GDM1 (cell line): ENCODE measurements around the gene MBP.
"Not testable (repeated sequence)": the region's sequence is repeated elsewhere in the genome, so short reads cannot be mapped to it uniquely, and the experiment has no call there.

Experiments used
- DNase-seq: peaks from one replicate; lab custom pipeline; 2025; lab: John Stamatoyannopoulos, UW

The MBP gene

DNA sequence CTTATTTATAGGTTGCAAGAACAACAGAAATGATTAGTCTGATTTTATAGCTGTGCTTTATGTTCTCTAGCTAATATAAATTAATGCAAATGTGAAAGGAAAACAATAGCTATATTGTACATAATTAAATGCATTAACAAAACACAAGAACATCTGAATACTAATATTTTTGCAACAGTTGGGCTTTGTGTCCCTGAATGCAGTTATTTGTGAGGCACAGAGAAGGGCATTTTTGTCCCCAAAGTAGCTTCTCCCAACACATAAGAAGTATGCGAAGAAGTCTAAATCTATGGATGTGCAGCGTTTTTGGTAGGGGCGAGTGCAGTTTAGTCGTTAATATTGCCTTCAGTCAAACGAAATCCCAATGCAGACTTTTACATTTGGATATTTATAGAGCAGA is 110.0 kb downstream of the MBP start:
- no peak for DNase-seq

- no peak for DNase-seq
These were observed 110.5 kb downstream of the MBP start for GRCh38 chr18:77022116-77022515.

DNA sequence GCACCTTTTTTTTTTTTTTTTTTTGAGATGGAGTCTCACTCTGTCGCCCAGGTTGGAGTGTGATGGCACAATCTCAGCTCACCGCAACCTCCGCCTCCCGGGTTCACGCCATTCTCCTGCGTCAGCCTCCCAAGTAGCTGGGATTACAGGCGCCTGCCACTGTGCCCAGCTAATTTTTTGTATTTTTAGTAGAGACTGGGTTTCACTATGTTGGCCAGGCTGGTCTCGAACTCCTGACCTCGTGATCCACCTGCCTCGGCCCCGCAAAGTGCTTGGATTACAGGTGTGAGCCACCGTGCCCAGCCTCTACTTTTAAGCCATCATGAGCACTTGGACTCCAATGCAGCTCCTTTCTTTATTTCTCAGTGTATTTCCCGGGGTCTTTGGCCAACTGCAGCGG is 111.1 kb downstream of the MBP start:
- DNase-seq = not testable (repeated sequence)

DNA sequence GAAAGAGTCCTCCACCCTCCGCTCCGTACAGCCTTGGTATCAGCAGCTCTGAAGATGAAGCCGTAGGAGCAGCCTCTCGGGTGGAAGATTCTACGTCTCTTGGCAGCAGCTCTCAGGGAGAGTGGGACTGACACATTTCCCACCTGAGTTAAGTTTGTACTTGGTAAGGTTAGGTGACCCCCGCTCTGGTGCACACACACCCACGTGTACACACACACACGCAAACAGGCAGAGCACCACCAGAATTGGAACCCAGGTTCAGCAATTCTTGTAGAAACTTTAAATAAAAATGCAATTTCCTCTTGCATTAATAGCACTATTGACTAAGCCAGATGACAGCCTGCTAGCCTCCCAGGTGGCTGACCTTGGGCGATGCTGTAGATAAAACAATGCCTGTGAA is 111.5 kb downstream of the MBP start:
- no peak for DNase-seq

DNA sequence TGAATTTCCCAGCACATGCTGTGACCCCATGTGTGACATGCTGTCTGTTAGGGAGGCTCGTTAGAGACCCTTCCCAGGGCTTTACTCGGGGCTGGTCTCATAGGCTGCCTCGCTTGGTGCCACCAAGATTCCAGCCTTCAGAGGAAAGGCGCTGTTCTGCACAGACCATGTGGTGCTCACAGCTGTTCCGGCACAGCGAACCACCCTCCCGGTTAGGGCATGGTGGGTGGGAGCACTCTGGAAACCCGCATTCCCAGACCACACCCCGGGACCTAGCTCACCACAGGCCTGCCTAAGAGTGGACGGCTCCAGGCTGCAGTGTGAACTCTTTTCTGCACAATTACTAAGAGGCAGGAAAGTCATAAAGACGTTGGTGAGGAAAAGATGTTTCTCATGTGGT is 112.0 kb downstream of the MBP start:
- no peak for DNase-seq

DNA sequence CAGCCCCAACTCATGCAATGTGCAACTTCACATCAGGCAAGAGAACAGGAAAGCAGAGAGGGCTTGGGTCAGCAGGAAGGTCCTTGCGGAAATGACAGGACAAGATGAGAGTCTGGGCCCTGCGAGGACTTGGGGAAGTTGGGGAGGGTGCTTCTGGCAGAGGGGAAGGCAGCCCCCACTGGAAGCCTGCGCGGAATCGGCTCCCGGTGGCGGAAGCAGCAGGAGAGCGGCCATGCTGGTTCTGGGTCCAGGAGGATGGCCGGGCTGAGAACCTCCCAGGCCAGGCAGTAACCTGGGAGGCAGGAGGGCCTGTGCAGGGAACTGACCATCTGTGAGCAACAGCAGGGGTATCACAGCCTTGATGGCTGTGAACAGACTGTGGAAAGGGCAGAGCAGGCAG is 112.9 kb downstream of the MBP start:
- no peak for DNase-seq

DNA sequence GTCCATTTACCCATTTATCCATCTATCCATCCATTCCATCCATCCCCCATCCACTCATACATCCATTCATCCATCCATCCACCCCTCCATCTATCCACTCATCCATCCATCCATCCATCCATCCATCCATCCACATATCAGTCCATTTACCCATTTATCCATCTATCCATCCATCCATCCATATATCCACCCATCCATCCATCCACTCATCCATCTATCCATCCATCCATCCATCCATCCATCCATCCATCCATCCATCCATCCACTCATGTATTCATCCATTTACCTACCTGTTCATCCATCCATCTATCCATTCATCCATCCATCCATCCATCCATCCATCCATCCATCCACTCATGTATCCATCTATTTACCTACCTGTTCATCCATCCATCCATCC is 113.9 kb downstream of the MBP start:
- not testable (repeated sequence) for DNase-seq

GRCh38 chr18:77017355-77017754 is 115.2 kb downstream of the MBP start:
- no peak for DNase-seq

DNA sequence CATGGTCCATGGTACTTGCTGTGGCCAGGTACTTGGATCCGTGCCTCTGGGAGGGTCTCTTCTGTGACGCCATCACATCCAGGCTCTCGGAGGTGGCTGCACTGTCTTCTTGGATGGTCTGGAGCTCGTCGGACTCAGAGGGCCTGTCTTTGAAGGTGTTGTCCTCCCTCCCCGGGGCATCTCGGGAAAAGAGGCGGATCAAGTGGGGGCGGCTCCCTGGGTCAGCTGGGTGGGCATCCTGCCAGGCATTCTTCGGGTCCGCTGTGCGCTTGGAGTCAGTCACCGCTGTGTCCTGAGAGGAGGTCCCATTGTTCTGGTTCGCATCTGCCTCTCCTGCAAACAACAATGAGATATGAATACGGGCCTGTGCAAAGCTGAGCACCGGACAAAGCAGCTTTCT is 115.6 kb downstream of the MBP start:
- DNase-seq = no peak

DNA sequence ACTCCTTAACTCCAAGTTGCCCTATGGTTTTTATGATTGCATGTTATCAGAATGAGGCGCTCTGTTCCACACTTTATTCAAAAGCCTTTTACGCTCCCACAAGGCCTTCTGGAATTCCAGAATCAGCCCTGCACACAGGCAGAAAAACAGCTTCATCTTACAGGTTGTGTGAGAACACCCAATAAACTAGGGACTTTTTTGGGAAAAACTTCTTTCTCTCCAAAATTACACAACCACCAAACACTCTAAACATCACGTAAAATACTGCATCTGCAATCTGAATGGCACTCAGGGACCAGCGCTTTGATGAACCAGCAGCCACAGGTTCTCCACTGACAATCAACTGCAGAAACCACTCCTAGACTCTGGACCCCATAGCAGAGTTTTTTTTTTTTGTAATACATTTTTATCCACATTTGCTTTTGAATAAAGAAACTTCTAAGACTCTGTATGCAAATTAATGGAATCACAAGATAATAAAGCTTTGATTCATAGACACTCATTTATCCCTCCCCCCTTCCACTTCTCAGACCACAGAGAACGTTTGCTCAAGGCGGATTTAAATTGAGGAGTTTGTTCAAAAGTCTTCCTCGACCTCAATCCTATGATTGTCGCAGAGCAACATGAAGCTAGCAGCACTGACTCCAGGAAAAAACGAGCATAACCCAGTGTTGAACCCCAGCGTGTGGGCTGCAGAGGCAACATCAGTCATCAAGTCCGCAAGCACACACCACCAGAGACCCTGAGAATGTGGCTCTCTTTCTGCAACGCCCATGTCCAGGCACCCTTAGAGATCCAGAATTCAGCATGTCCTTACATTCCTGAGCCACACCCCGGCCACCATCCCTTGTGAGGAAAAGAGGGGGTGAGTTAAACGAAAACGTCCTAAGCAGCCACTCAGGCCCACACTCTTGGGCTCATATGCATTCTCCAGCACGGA is 116.5 kb downstream of the MBP start:
- DNase-seq = no peak

- no peak for DNase-seq
These were observed 117.4 kb downstream of the MBP start for GRCh38 chr18:77015169-77015568.

- DNase-seq = no peak
These were observed 118.0 kb downstream of the MBP start for GRCh38 chr18:77014538-77014937.

- DNase-seq = no peak
These were observed 118.6 kb downstream of the MBP start for GRCh38 chr18:77013811-77014521.

DNA sequence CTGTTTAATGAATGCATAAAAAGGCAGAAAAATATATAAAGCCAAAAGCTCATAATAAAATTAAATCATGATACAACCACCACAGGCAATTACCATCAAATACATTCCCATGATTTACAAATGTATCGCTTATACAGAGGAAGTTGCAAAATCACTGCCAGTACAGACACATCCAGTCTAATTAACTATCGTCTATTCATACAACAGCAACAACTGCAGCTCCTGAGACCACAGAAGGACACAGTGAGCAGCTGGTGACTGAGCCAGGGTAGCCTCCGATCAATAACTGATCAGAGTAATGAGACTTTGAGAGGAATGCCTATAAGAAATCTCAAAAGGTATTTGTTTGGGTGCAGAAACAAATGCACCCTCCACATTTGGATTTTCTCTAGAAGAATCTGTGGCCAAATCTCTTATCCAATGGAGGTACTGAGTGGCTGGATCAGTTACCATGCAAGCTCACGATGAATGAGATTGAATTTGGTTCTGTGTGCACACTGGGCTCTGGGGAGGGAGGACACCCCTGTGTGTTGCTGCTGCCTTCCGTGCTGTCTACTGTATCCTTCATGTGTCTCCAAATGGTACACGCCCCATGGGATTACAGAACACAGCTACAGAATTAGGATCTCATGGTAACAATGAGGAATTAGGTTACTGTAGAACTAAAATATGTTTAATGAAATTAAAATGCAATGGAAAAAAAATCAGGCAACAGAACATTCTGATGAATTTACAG is 119.6 kb downstream of the MBP start:
- DNase-seq = no peak

- DNase-seq = no peak
These were observed 120.5 kb downstream of the MBP start for GRCh38 chr18:77012120-77012519.

- DNase-seq = no peak
These were observed 122.9 kb downstream of the MBP start for GRCh38 chr18:77009675-77010074.

- no peak for DNase-seq
These were observed 123.8 kb downstream of the MBP start for GRCh38 chr18:77008576-77009315.

DNA sequence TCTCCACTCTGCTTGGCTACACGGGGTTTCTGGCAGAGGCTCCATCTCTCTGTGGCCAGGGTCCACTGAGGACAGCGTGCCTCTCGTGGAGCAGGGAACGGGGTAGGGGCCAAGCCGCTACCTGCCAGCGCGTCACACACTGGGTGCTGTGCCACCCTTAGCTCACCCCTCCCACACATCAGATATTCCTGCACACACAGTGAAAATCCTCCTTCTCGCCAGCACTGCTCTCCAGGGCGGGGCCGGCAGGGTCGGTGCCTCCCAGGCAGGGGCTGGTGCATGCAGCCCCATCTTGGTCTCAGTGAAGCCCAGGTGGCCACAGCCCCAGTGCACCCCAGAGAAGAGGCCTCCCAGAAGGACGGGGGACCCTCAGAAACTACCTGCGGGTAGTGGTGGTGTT is 124.6 kb downstream of the MBP start:
- no peak for DNase-seq

- DNase-seq = no peak
These were observed 125.3 kb downstream of the MBP start for GRCh38 chr18:77007251-77007650.

- DNase-seq = no peak
These were observed 126.0 kb downstream of the MBP start for GRCh38 chr18:77006305-77007175.

GRCh38 chr18:77005651-77006195 is 126.9 kb downstream of the MBP start:
- DNase-seq = no peak
